Prostate gland (tissue), 2 donors: ENCODE results near the gene ZFYVE16. TPM values are rescaled to one million over a fixed set of nuclear protein-coding genes. Genes with fewer than 3 reads are reported as not detected.

Experiments
- DNase-seq: peaks from one replicate; pipeline ENCODE4 v3.0.0-alpha.2; 2019; ENCODE audit warnings: low spot score
- H3K27ac ChIP-seq, 2 donors: fragments of 200-600 bp; sonication (generic); 2 replicates each; pipeline ENCODE4 v1.5.1; 2017 to 2019
- H3K27me3 ChIP-seq: fragments of 200-600 bp; sonication (generic); replicated peaks from 2 replicates; pipeline ENCODE4 v1.5.1; 2019; ENCODE audit not compliant: insufficient read depth
- H3K36me3 ChIP-seq, 2 donors: fragments of 200-600 bp; sonication (generic); 1 replicate in 1 of 2; 2 replicates in 1 of 2; pipeline versions ENCODE4 v1.5.1 to v1.8.1; 2017 to 2019
- H3K4me1 ChIP-seq: fragments of 200-600 bp; sonication (generic); replicated peaks from 2 replicates; pipeline ENCODE4 v1.5.1; 2019
- H3K4me3 ChIP-seq, 2 donors: fragments of 200-600 bp; sonication (generic); 2 replicates each; pipeline ENCODE4 v1.5.1; 2017 to 2019
- H3K9me3 ChIP-seq: fragments of 200-600 bp; sonication (generic); 2 replicates; pipeline ENCODE4 v1.5.1; 2017
- POLR2A ChIP-seq: fragments of 450-650 bp; IDR thresholded peaks from one replicate; pipeline ENCODE4 v1.6.1; 2016; ENCODE audit warnings: antibody characterized with exemption, mild to moderate bottlenecking
- POLR2AphosphoS5 ChIP-seq: sonication (generic); formaldehyde crosslinking; IDR thresholded peaks from one replicate; pipeline ENCODE4 v1.6.1; 2017; ENCODE audit warnings: antibody characterized with exemption
- WGBS: methylation state at CpG from one replicate; pipeline ENCODE4 v1.1.5; 2018; 5-methylcytosine and 5-hydroxymethylcytosine counted together
- intact Hi-C: fragments of 100-400 bp; cut with DNase I; formaldehyde crosslinking; loops from one replicate; pipeline ENCODE4 v1.14.2; 2022
- total RNA-seq, 2 donors: library from RNA; depleted of rRNA; stranded (reverse); fragments of >200 nt; gene quantifications; one replicate each; pipeline ENCODE4 v1.1.0, GENCODE V29; 2016
- TF ChIP-seq, protein P1 (sequence below), 4 experiments: fragments of 200-600 bp in 2 of 4; fragments of 450-650 bp in 2 of 4; sonication (generic) in 2 of 4; IDR thresholded peaks; 1 replicate in 3 of 4; 2 replicates in 1 of 4; pipeline ENCODE4 v1.5.1; 2016 to 2019; ENCODE audit warnings: antibody characterized with exemption in 4 of 4, mild to moderate bottlenecking in 2 of 4, moderate library complexity in 2 of 4

The ZFYVE16 gene
- total RNA-seq, 2 donors from 2014 or later = 29.4 to 41.1 TPM

DNA sequence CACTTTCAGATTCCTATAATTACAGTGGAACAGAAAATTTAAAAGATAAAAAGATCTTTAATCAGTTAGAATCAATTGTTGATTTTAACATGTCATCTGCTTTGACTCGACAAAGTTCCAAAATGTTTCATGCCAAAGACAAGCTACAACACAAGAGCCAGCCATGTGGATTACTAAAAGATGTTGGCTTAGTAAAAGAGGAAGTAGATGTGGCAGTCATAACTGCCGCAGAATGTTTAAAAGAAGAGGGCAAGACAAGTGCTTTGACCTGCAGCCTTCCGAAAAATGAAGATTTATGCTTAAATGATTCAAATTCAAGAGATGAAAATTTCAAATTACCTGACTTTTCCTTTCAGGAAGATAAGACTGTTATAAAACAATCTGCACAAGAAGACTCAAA, 29.5 kb downstream of the ZFYVE16 start:
- Histone ChIP-seq H3K4me3 (no peak overlapping the region), H3K36me3 (peaks cover 0 to 4% of the 10 kb centered on the region in 2 donors), H3K27me3 (no peaks in the 10 kb centered on the region), H3K4me1 (no peaks in the 10 kb centered on the region), H3K9me3 (no peaks in the 10 kb centered on the region), H3K27ac (no peak overlapping the region)
- WGBS = 93% methylated on average over 3 of the region's 3 CpGs
- no peak for DNase-seq
- intact Hi-C loops = no loop called here
- TF ChIP-seq, protein P1, sequence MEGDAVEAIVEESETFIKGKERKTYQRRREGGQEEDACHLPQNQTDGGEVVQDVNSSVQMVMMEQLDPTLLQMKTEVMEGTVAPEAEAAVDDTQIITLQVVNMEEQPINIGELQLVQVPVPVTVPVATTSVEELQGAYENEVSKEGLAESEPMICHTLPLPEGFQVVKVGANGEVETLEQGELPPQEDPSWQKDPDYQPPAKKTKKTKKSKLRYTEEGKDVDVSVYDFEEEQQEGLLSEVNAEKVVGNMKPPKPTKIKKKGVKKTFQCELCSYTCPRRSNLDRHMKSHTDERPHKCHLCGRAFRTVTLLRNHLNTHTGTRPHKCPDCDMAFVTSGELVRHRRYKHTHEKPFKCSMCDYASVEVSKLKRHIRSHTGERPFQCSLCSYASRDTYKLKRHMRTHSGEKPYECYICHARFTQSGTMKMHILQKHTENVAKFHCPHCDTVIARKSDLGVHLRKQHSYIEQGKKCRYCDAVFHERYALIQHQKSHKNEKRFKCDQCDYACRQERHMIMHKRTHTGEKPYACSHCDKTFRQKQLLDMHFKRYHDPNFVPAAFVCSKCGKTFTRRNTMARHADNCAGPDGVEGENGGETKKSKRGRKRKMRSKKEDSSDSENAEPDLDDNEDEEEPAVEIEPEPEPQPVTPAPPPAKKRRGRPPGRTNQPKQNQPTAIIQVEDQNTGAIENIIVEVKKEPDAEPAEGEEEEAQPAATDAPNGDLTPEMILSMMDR (IDR thresholded peaks at IDR 0.05) = no peak
- TF ChIP-seq POLR2A = no peak
- no peak for TF ChIP-seq POLR2AphosphoS5

DNA sequence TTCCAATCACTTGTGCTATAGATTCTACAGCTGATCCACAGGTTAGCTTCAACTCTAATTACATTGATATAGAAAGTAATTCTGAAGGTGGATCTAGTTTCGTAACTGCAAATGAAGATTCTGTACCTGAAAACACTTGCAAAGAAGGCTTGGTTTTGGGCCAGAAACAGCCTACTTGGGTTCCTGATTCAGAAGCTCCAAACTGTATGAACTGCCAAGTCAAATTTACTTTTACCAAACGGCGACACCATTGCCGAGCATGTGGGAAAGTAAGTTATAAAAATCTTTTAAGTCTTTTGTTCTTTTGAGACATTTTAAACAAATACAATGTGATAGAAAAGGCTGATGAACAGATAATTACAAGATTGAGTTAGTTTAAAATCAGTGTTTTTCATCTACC, 30.9 kb downstream of the ZFYVE16 start:
- Histone ChIP-seq H3K9me3 (no peaks in the 10 kb centered on the region), H3K4me3 (no peak overlapping the region), H3K36me3 (peaks cover 0 to 4% of the 10 kb centered on the region in 2 donors), H3K27me3 (no peaks in the 10 kb centered on the region), H3K4me1 (no peaks in the 10 kb centered on the region), H3K27ac (no peak overlapping the region)
- intact Hi-C loops = no loop called here
- no peak for TF ChIP-seq POLR2A
- TF ChIP-seq, protein P1 (IDR thresholded peaks at IDR 0.05) = no peak
- TF ChIP-seq POLR2AphosphoS5 = no peak
- DNase-seq = no peak
- WGBS = 59% methylated on average over 4 of the region's 4 CpGs

DNA sequence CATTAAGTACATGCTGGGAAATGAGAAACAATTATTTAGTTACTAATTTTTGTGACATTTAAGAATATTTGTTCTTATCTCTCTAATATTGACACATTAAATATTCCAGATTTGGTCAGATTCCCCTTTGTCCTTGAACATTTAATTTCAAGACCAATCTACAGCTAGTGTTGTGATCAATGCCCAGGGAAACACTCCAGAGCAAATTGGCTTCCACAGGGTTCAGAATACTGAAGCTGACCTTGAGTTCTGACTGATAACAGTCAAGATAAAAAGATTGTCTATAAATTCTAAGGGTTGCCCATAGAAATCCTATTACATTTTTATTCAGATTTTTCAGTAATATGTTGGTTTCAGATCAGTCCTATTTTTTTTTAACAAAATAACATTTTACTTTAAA, 31.3 kb downstream of the ZFYVE16 start:
- peaks cover 0 to 4% of the 10 kb centered on the region in 2 donors for H3K36me3 ChIP-seq
- H3K4me1 ChIP-seq = no peaks in the 10 kb centered on the region
- H3K27me3 ChIP-seq = no peaks in the 10 kb centered on the region
- no peak overlapping the region for H3K4me3 ChIP-seq
- no peak overlapping the region for H3K27ac ChIP-seq
- H3K9me3 ChIP-seq = no peaks in the 10 kb centered on the region
- no peak for TF ChIP-seq POLR2AphosphoS5
- TF ChIP-seq, protein P1 (IDR thresholded peaks at IDR 0.05) = no peak
- TF ChIP-seq POLR2A = no peak
- DNase-seq = no peak
- intact Hi-C loops = no loop called here

GRCh38 chr5:80442742-80443141, 34.9 kb downstream of the ZFYVE16 start:
- H3K4me3 ChIP-seq = no peak overlapping the region
- H3K36me3 ChIP-seq = no peaks in the 10 kb centered on the region
- intact Hi-C loops = no loop called here
- TF ChIP-seq POLR2A = no peak
- TF ChIP-seq POLR2AphosphoS5 = no peak
- TF ChIP-seq, protein P1 (IDR thresholded peaks at IDR 0.05) = no peak
- no peak for DNase-seq
- H3K4me1 ChIP-seq = no peaks in the 10 kb centered on the region
- no peaks in the 10 kb centered on the region for H3K9me3 ChIP-seq
- H3K27me3 ChIP-seq = no peaks in the 10 kb centered on the region
- no peak overlapping the region for H3K27ac ChIP-seq

- H3K36me3 ChIP-seq = no peaks in the 10 kb centered on the region
- TF ChIP-seq POLR2A (no peak), POLR2AphosphoS5 (no peak)
- TF ChIP-seq, protein P1 (IDR thresholded peaks at IDR 0.05) = no peak
- no peak overlapping the region for H3K4me3 ChIP-seq
- DNase-seq = no peak
- intact Hi-C loops = no loop called here
- no peaks in the 10 kb centered on the region for H3K27me3 ChIP-seq
- 93% methylated on average over 2 of the region's 2 CpGs for WGBS
- no peaks in the 10 kb centered on the region for H3K9me3 ChIP-seq
- H3K27ac ChIP-seq = no peak overlapping the region
- H3K4me1 ChIP-seq = no peaks in the 10 kb centered on the region
These were observed 45.5 kb downstream of the ZFYVE16 start for GRCh38 chr5:80453366-80453765.
